ENCODE data around the gene WNT8A. TPM values are rescaled to one million over a fixed set of nuclear protein-coding genes. Genes with fewer than 3 reads are reported as not detected.

The WNT8A gene
- total RNA-seq, 1 donor from 2014 or later: not detected

DNA sequence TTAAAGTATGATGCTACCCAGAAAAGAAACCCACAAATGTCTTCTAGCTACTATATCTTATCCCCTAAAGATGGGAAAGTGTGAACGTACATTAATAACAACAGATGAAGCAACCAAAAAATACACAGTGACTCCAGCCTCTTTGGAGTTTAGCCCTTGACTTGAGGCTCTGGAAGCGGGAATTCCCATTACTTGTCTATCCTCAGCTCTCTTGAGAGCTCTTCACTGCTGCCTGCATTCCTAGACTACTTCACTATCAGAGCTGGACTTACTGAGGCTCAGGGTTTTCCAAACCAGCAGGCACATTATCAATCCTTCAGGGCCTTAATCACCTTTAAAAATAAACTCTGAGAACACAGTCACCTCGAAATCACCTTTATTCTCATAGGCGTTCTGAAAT lies 56.4 kb downstream of the WNT8A start:
- no peak for DNase-seq (ENCODE audit: low spot score)

Other genes with a start within 250 kb of the WNT8A start
- 1.3 TPM for gene MYOT, start 216.2 kb upstream of the WNT8A start, total RNA-seq
- gene PKD2L2, start 194.6 kb upstream of the WNT8A start, total RNA-seq: not detected
- 76.5 TPM for gene FAM13B, start 51.0 kb upstream of the WNT8A start, total RNA-seq
- 11.1 TPM for gene NME5, start 55.4 kb downstream of the WNT8A start, total RNA-seq
- 54.6 TPM for gene BRD8, start 94.6 kb downstream of the WNT8A start, total RNA-seq
- 0.83 TPM for gene KIF20A, start 95.1 kb downstream of the WNT8A start, total RNA-seq
- gene CDC23, start 129.3 kb downstream of the WNT8A start, total RNA-seq: 26.8 TPM
- 0.60 TPM for gene GFRA3, start 190.6 kb downstream of the WNT8A start, total RNA-seq
- gene CDC25C, start 247.8 kb downstream of the WNT8A start, total RNA-seq: not detected